BLaER1 treated with 17β-estradiol and CSF1 and Interleukin-3, amounts not matched to agents 10 nM and 100 nM (cell line): ENCODE measurements around the gene ZNF581.

Experiments
- H3K27ac ChIP-seq, 11 experiments: shearing (Covaris generic); formaldehyde crosslinking; 2 replicates each; pipeline ENCODE4 v1.8.1; 2022
- H3K27me3 ChIP-seq, 11 experiments: shearing (Covaris generic); formaldehyde crosslinking; 2 replicates each; pipeline ENCODE4 v1.8.1; 2022
- H3K36me3 ChIP-seq, 11 experiments: shearing (Covaris generic); formaldehyde crosslinking; 2 replicates each; pipeline ENCODE4 v1.8.1; 2022
- H3K4me1 ChIP-seq, 10 experiments: shearing (Covaris generic); formaldehyde crosslinking; 2 replicates each; pipeline ENCODE4 v1.8.1; 2022
- H3K4me2 ChIP-seq, 11 experiments: shearing (Covaris generic); formaldehyde crosslinking; 2 replicates each; pipeline ENCODE4 v1.8.1; 2022
- H3K4me3 ChIP-seq, 10 experiments: shearing (Covaris generic); formaldehyde crosslinking; 2 replicates each; pipeline ENCODE4 v1.8.1; 2022
- H3K9ac ChIP-seq, 11 experiments: shearing (Covaris generic); formaldehyde crosslinking; 2 replicates each; pipeline ENCODE4 v1.8.1; 2022
- H3K9me3 ChIP-seq, 11 experiments: shearing (Covaris generic); formaldehyde crosslinking; replicated peaks in 1 of 11; 2 replicates each; pipeline ENCODE4 v1.8.1; 2022
- H4K20me1 ChIP-seq, 11 experiments: shearing (Covaris generic); formaldehyde crosslinking; 2 replicates each; pipeline ENCODE4 v1.8.1; 2022
- Cebpa-rat ChIP-seq, 11 experiments: shearing (Covaris generic); IDR thresholded peaks; 2 replicates each; pipeline ENCODE4 v1.8.1; 2022

ZNF581 gene

DNA sequence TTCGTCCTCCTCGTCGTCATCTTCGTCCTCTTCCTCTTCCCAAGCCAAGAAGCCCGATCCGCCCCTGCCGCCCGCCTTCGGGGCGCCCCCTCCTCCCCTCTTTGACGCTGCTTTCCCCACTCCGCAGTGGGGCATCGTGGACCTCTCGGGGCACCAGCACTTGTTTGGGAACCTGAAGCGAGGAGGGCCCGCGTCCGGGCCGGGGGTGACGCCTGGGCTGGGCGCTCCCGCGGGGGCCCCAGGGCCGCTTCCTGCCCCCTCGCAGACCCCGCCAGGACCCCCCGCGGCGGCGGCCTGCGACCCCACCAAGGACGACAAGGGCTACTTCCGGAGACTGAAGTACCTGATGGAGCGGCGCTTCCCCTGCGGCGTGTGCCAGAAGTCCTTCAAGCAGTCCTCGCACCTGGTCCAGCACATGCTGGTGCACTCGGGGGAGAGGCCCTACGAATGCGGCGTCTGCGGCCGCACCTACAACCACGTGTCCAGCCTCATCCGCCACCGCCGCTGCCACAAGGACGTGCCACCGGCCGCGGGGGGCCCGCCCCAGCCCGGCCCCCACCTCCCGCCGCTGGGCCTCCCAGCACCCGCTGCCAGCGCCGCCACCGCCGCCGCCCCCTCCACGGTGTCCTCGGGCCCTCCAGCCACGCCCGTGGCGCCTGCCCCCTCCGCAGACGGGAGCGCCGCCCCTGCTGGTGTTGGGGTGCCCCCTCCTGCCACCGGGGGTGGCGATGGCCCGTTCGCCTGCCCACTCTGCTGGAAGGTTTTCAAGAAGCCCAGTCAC lies 29.3 kb upstream of the ZNF581 start:
- Histone ChIP-seq H4K20me1 (peaks cover 13 to 71% (median 58%) of the 10 kb centered on the region in 11 experiments; a peak in 20 of 22 replicates), H3K9ac (no peak overlapping the region), H3K4me1 (peaks cover 0 to 39% (median 10%) of the 10 kb centered on the region in 10 experiments; a peak in 12 of 20 replicates), H3K4me2 (no peak overlapping the region), H3K27me3 (no peaks in the 10 kb centered on the region), H3K9me3 (peaks cover 0 to 6% (median 0%) of the 10 kb centered on the region in 11 experiments; a peak in 1 of 22 replicates), H3K4me3 (no peak overlapping the region), H3K27ac (no peak overlapping the region), H3K36me3 (peaks cover 52 to 91% (median 69%) of the 10 kb centered on the region in 11 experiments)
- no peak for TF ChIP-seq Cebpa-rat (IDR thresholded peaks at IDR 0.05)

DNA sequence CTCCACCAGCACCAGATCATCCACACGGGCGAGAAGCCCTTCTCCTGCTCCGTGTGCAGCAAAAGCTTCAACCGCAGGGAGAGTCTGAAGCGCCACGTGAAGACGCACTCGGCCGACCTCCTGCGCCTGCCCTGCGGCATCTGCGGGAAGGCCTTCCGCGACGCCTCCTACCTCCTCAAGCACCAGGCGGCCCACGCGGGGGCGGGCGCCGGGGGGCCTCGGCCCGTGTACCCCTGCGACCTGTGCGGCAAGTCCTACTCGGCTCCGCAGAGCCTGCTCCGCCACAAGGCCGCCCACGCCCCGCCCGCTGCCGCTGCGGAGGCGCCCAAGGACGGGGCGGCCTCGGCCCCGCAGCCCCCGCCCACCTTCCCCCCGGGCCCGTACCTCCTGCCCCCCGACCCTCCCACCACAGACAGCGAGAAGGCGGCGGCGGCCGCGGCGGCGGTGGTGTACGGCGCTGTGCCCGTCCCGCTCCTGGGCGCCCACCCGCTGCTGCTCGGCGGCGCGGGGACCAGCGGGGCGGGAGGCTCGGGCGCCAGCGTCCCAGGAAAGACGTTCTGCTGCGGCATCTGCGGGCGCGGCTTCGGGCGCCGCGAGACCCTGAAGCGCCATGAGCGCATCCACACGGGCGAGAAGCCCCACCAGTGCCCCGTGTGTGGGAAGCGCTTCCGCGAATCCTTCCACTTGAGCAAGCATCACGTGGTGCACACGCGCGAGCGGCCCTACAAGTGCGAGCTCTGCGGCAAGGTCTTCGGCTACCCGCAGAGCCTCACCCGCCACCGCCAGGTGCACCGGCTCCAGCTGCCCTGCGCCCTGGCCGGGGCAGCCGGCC lies 28.5 kb upstream of the ZNF581 start:
- no peak overlapping the region for H3K4me2 ChIP-seq
- H3K27ac ChIP-seq, result no peak overlapping the region
- no peak overlapping the region for H3K4me3 ChIP-seq
- H3K27me3 ChIP-seq, result no peaks in the 10 kb centered on the region
- peaks cover 44 to 89% (median 61%) of the 10 kb centered on the region in 11 experiments for H3K36me3 ChIP-seq
- H3K4me1 ChIP-seq, result peaks cover 0 to 36% (median 12%) of the 10 kb centered on the region in 10 experiments; a peak in 15 of 20 replicates
- H3K9me3 ChIP-seq, result peaks cover 0 to 1% (median 0%) of the 10 kb centered on the region in 11 experiments; a peak in 1 of 22 replicates
- H3K9ac ChIP-seq, result no peak overlapping the region
- H4K20me1 ChIP-seq, result peaks cover 13 to 63% (median 50%) of the 10 kb centered on the region in 11 experiments; a peak in 20 of 22 replicates
- TF ChIP-seq Cebpa-rat (IDR thresholded peaks at IDR 0.05), result no peak

- Histone ChIP-seq H3K4me2 (no peak overlapping the region), H3K27ac (no peak overlapping the region), H3K36me3 (peaks cover 40 to 89% (median 58%) of the 10 kb centered on the region in 11 experiments), H3K27me3 (no peaks in the 10 kb centered on the region), H3K4me3 (no peak overlapping the region), H3K4me1 (peaks cover 8 to 39% (median 20%) of the 10 kb centered on the region in 10 experiments), H3K9ac (no peak overlapping the region), H4K20me1 (peaks cover 13 to 59% (median 44%) of the 10 kb centered on the region in 11 experiments; a peak in 20 of 22 replicates), H3K9me3 (no peaks in the 10 kb centered on the region)
- TF ChIP-seq Cebpa-rat (IDR thresholded peaks at IDR 0.05), result no peak
These were observed 27.7 kb upstream of the ZNF581 start for GRCh38 chr19:55615543-55616394.

DNA sequence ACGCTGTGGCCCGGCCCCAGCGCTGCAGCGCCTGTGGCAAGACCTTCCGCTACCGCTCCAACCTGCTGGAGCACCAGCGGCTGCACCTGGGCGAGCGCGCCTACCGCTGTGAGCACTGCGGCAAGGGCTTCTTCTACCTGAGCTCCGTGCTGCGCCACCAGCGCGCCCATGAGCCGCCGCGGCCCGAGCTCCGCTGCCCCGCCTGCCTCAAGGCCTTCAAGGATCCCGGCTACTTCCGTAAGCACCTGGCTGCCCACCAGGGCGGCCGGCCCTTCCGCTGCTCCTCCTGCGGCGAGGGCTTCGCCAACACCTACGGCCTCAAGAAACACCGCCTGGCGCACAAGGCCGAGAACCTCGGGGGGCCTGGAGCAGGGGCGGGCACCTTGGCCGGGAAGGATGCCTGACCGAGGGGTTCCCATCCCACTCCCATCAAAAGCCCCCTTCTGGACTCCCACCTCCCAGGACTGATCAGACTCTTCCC lies 27.0 kb upstream of the ZNF581 start:
- Histone ChIP-seq H3K36me3 (peaks cover 46 to 89% (median 61%) of the 10 kb centered on the region in 11 experiments), H3K9ac (no peak overlapping the region), H3K27me3 (no peaks in the 10 kb centered on the region), H3K4me3 (no peak overlapping the region), H3K4me2 (no peak overlapping the region), H4K20me1 (peaks cover 13 to 59% (median 37%) of the 10 kb centered on the region in 11 experiments; a peak in 20 of 22 replicates), H3K9me3 (no peaks in the 10 kb centered on the region), H3K4me1 (peaks cover 11 to 38% (median 24%) of the 10 kb centered on the region in 10 experiments), H3K27ac (no peak overlapping the region)
- no peak for TF ChIP-seq Cebpa-rat (IDR thresholded peaks at IDR 0.05)

GRCh38 chr19:55617426-55617825 lies 26.0 kb upstream of the ZNF581 start:
- TF ChIP-seq Cebpa-rat (IDR thresholded peaks at IDR 0.05), result no peak
- peaks cover 52 to 88% (median 64%) of the 10 kb centered on the region in 11 experiments for H3K36me3 ChIP-seq
- H3K27ac ChIP-seq, result no peak overlapping the region
- H4K20me1 ChIP-seq, result peaks cover 4 to 49% (median 30%) of the 10 kb centered on the region in 11 experiments; a peak in 19 of 22 replicates
- peaks cover 9 to 29% (median 17%) of the 10 kb centered on the region in 10 experiments for H3K4me1 ChIP-seq
- H3K9me3 ChIP-seq, result no peaks in the 10 kb centered on the region
- no peak overlapping the region for H3K4me2 ChIP-seq
- no peak overlapping the region for H3K9ac ChIP-seq
- no peak overlapping the region for H3K4me3 ChIP-seq
- H3K27me3 ChIP-seq, result no peaks in the 10 kb centered on the region

DNA sequence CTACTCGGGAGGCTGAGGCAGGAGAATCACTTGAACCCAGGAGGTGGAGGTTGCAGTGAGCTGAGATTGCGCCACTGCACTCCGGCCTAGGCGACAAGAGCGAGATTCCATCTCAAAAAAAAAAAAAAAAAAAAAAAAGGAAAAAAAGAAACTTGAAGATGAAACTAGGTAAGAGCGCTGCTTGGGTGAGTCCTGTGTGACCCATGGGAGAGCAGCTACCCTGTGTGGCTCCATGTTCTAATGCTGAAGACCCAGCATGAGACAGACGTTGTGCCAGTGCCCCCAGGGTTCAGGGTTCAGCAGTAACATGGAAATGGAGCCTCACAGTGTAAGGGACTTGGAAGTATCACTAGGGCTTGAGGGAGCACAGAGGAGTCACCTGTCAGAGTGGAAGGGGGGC lies 25.0 kb upstream of the ZNF581 start:
- Histone ChIP-seq H3K27ac (no peak overlapping the region), H3K4me2 (no peak overlapping the region), H3K4me3 (no peak overlapping the region), H3K9ac (no peak overlapping the region), H3K36me3 (peaks cover 51 to 82% (median 61%) of the 10 kb centered on the region in 11 experiments), H4K20me1 (peaks cover 4 to 39% (median 21%) of the 10 kb centered on the region in 11 experiments; a peak in 14 of 22 replicates), H3K9me3 (no peaks in the 10 kb centered on the region), H3K27me3 (no peaks in the 10 kb centered on the region), H3K4me1 (peaks cover 13 to 28% (median 20%) of the 10 kb centered on the region in 10 experiments)
- TF ChIP-seq Cebpa-rat (IDR thresholded peaks at IDR 0.05), result no peak

DNA sequence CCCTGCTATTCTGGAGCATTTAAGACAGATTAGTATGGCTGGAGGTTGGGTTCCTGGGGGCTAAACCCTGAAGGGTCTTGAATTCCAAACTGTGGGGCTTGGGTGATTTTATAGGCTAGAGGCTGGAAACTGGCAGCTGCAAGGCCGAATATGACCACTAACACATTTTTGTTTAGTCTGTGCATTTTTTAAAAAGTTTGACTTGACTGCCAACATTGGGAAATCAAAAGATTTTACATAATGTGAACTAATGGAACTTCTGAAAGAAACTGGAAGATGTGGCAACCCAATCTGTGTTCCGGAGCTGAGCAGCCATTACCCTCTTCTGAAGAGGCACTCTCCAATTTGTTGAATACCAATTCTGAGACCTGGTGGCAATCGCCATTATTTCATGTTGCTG lies 24.2 kb upstream of the ZNF581 start:
- Histone ChIP-seq H3K9ac (no peak overlapping the region), H3K36me3 (peaks cover 49 to 76% (median 56%) of the 10 kb centered on the region in 11 experiments), H3K27ac (no peak overlapping the region), H4K20me1 (peaks cover 7 to 41% (median 20%) of the 10 kb centered on the region in 11 experiments; a peak in 14 of 22 replicates), H3K9me3 (no peaks in the 10 kb centered on the region), H3K4me3 (no peak overlapping the region), H3K27me3 (no peaks in the 10 kb centered on the region), H3K4me2 (peak overlapping the region in 2 of 11 experiments; percentile 7 to 70; a peak in 1 of 22 replicates), H3K4me1 (peaks cover 18 to 34% (median 25%) of the 10 kb centered on the region in 10 experiments)
- TF ChIP-seq Cebpa-rat (IDR thresholded peaks at IDR 0.05), result no peak
